ENCODE measurements around the gene LGALS7. TPM values are rescaled to one million over a fixed set of nuclear protein-coding genes. Genes with fewer than 3 reads are reported as not detected.

LGALS7 gene
- total and polyA plus RNA-seq, 8 donors: 1.7 to 1,381 (median 2.0) TPM; not detected in 5

GRCh38 chr19:38740932-38741331 lies 32.4 kb downstream of the LGALS7 start:
- Histone ChIP-seq H3K36me3 (no peaks in the 10 kb centered on the region), H3K9me3 (no peaks in the 10 kb centered on the region), H3K4me3 (no peak overlapping the region), H3K27ac (no peak overlapping the region), H3K27me3 (peaks cover 0 to 10% (median 0%) of the 10 kb centered on the region in 3 donors), H3K4me1 (peaks cover 4 to 17% (median 15%) of the 10 kb centered on the region in 4 donors)
- intact Hi-C loops (cut with DNase I; ENCODE audit: low total_unique reads): no loop called here
- WGBS, 5 donors: 88 to 100% (median 96%) methylated on average over 2 of the region's 2 CpGs
- TF ChIP-seq POLR2AphosphoS5 (IDR thresholded peaks at IDR 0.05) (no peak), EP300 (IDR thresholded peaks at IDR 0.05) (no peak), POLR2A (IDR thresholded peaks at IDR 0.05) (no peak), CTCF (IDR thresholded peaks at IDR 0.05) (no peak)
- DNase-seq: no peak

- intact Hi-C loops (cut with DNase I; ENCODE audit: low total_unique reads): no loop called here
- 86 to 100% (median 89%) methylated on average over 6 to 9 of the region's 9 CpGs for WGBS, 5 donors
- H3K4me3 ChIP-seq: no peak overlapping the region
- no peak for DNase-seq
- H3K27me3 ChIP-seq: peaks cover 0 to 10% (median 0%) of the 10 kb centered on the region in 3 donors
- H3K36me3 ChIP-seq: no peaks in the 10 kb centered on the region
- no peak for TF ChIP-seq POLR2AphosphoS5 (IDR thresholded peaks at IDR 0.05)
- H3K9me3 ChIP-seq: no peaks in the 10 kb centered on the region
- peaks cover 4 to 20% (median 18%) of the 10 kb centered on the region in 4 donors for H3K4me1 ChIP-seq
- H3K27ac ChIP-seq: no peak overlapping the region
Observed at GRCh38 chr19:38740257-38740592, 33.1 kb downstream of the LGALS7 start.

- H3K27ac ChIP-seq: no peak overlapping the region
- 63 to 82% (median 76%) methylated on average over 14 to 16 of the region's 16 CpGs for WGBS, 5 donors
- no peak overlapping the region for H3K4me3 ChIP-seq
- peaks cover 4 to 26% (median 24%) of the 10 kb centered on the region in 4 donors for H3K4me1 ChIP-seq
- H3K36me3 ChIP-seq: no peaks in the 10 kb centered on the region
- peaks cover 0 to 10% (median 0%) of the 10 kb centered on the region in 3 donors for H3K27me3 ChIP-seq
- H3K9me3 ChIP-seq: no peaks in the 10 kb centered on the region
- intact Hi-C loops (cut with DNase I; ENCODE audit: low total_unique reads): no loop called here
- no peak for DNase-seq
- TF ChIP-seq POLR2AphosphoS5 (IDR thresholded peaks at IDR 0.05) (no peak), POLR2A (IDR thresholded peaks at IDR 0.05) (no peak), CTCF (IDR thresholded peaks at IDR 0.05) (no peak), EP300 (IDR thresholded peaks at IDR 0.05) (no peak)
Observed at GRCh38 chr19:38739440-38740256, 33.7 kb downstream of the LGALS7 start.

GRCh38 chr19:38737921-38738737 lies 35.2 kb downstream of the LGALS7 start:
- Histone ChIP-seq H3K4me1 (peaks cover 16 to 41% (median 39%) of the 10 kb centered on the region in 4 donors), H3K36me3 (no peaks in the 10 kb centered on the region), H3K9me3 (no peaks in the 10 kb centered on the region), H3K27me3 (peaks cover 0 to 10% (median 0%) of the 10 kb centered on the region in 3 donors), H3K27ac (no peak overlapping the region), H3K4me3 (no peak overlapping the region)
- intact Hi-C loops (cut with DNase I; ENCODE audit: low total_unique reads): no loop called here
- no peak for TF ChIP-seq CTCF (IDR thresholded peaks at IDR 0.05)
- TF ChIP-seq POLR2AphosphoS5 (IDR thresholded peaks at IDR 0.05): no peak
- no peak for TF ChIP-seq POLR2A (IDR thresholded peaks at IDR 0.05)
- TF ChIP-seq EP300 (IDR thresholded peaks at IDR 0.05): no peak
- 90 to 98% (median 97%) methylated on average over 17 to 21 of the region's 21 CpGs for WGBS, 5 donors
- DNase-seq: peak in 1 of 2 donors; percentile 12
